Activated CD8-positive, alpha-beta T cell treated with anti-CD3 and anti-CD28 coated beads, Interleukin-2, amount 10 ng/mL, durations not matched to agents 7 days and 5 days (primary cell): ENCODE results near the gene GRIK2. TPM values are rescaled to one million over a fixed set of nuclear protein-coding genes. Genes with fewer than 3 reads are reported as not detected.

Experiments used
- ATAC-seq: fragments of 150-1000 bp; cut with Tn5 transposase; one replicate; pipeline ENCODE4 v1.10.0; 2021; ENCODE audit warnings: moderate library complexity
- CTCF ChIA-PET: fragments of 350-600 bp; sonication (Branson Sonifier 250); formaldehyde crosslinking; loops from one replicate; lab custom pipeline; 2021; ENCODE audit warnings: antibody characterized with exemption; lab: Charles Lee
- POLR2A ChIA-PET: fragments of 350-600 bp; sonication (Branson Sonifier 250); formaldehyde crosslinking; loops from one replicate; lab custom pipeline; 2021; ENCODE audit warnings: antibody characterized with exemption; lab: Charles Lee
- DNase-seq: peaks from one replicate; pipeline ENCODE4 v3.0.0-alpha.2; 2020
- H3K27ac Mint-ChIP-seq: one replicate; pipeline ENCODE4 v1.8.0; 2021; ENCODE audit warnings: mild to moderate bottlenecking, mixed read lengths
- H3K27me3 Mint-ChIP-seq: one replicate; pipeline ENCODE4 v1.8.0; 2021; ENCODE audit warnings: low read depth, mixed read lengths
- H3K36me3 Mint-ChIP-seq: one replicate; pipeline ENCODE4 v1.8.0; 2021; ENCODE audit warnings: low read depth, mixed read lengths
- H3K4me1 Mint-ChIP-seq: one replicate; pipeline ENCODE4 v1.8.0; 2021; ENCODE audit warnings: low read depth, mixed read lengths
- H3K4me3 Mint-ChIP-seq: one replicate; pipeline ENCODE4 v1.8.0; 2021; ENCODE audit warnings: mild to moderate bottlenecking, mixed read lengths
- H3K9me3 Mint-ChIP-seq: one replicate; pipeline ENCODE4 v1.8.0; 2022; ENCODE audit warnings: mixed read lengths; ENCODE audit not compliant: insufficient read depth
- total RNA-seq, 2 experiments: library from RNA; stranded (reverse); gene quantifications; one replicate each; pipeline ENCODE4 v1.2.3, GENCODE V29; 2021

GRIK2 gene
- total RNA-seq, 2 experiments from 2014 or later: not detected

GRCh38 chr6:101830501-101831031 is 437.1 kb downstream of the GRIK2 start:
- Mint-ChIP-seq H3K27ac (no peak overlapping the region), H3K4me1 (no peaks in the 10 kb centered on the region), H3K36me3 (no peaks in the 10 kb centered on the region), H3K9me3 (peaks cover 16% of the 10 kb centered on the region), H3K4me3 (no peak overlapping the region), H3K27me3 (no peaks in the 10 kb centered on the region)
- ChIA-PET POLR2A (no interaction called here), CTCF (no interaction called here)
- ATAC-seq (no peak), DNase-seq (no peak)

GRCh38 chr6:101832371-101832770 is 438.9 kb downstream of the GRIK2 start:
- no peaks in the 10 kb centered on the region for H3K4me1 Mint-ChIP-seq
- ATAC-seq (no peak), DNase-seq (no peak)
- no peaks in the 10 kb centered on the region for H3K36me3 Mint-ChIP-seq
- H3K27me3 Mint-ChIP-seq: no peaks in the 10 kb centered on the region
- peaks cover 16% of the 10 kb centered on the region for H3K9me3 Mint-ChIP-seq
- no peak overlapping the region for H3K27ac Mint-ChIP-seq
- POLR2A ChIA-PET: no interaction called here
- H3K4me3 Mint-ChIP-seq: no peak overlapping the region
- CTCF ChIA-PET: no interaction called here

GRCh38 chr6:101840100-101840499 is 446.6 kb downstream of the GRIK2 start:
- Mint-ChIP-seq H3K27ac (no peak overlapping the region), H3K27me3 (no peaks in the 10 kb centered on the region), H3K9me3 (peaks cover 6% of the 10 kb centered on the region), H3K4me3 (no peak overlapping the region), H3K4me1 (no peaks in the 10 kb centered on the region), H3K36me3 (no peaks in the 10 kb centered on the region)
- CTCF ChIA-PET: no interaction called here
- DNase-seq (no peak), ATAC-seq (no peak)
- POLR2A ChIA-PET: no interaction called here

- CTCF ChIA-PET: no interaction called here
- Mint-ChIP-seq H3K9me3 (no peaks in the 10 kb centered on the region), H3K27me3 (no peaks in the 10 kb centered on the region), H3K4me1 (no peaks in the 10 kb centered on the region), H3K27ac (no peak overlapping the region), H3K4me3 (no peak overlapping the region), H3K36me3 (no peaks in the 10 kb centered on the region)
- POLR2A ChIA-PET: no interaction called here
- DNase-seq: no peak
- no peak for ATAC-seq
Measured at GRCh38 chr6:101845172-101845571, 451.7 kb downstream of the GRIK2 start.

- H3K36me3 Mint-ChIP-seq: no peaks in the 10 kb centered on the region
- ChIA-PET CTCF (no interaction called here), POLR2A (no interaction called here)
- no peaks in the 10 kb centered on the region for H3K27me3 Mint-ChIP-seq
- no peaks in the 10 kb centered on the region for H3K9me3 Mint-ChIP-seq
- ATAC-seq (no peak), DNase-seq (no peak)
- no peak overlapping the region for H3K4me3 Mint-ChIP-seq
- H3K27ac Mint-ChIP-seq: no peak overlapping the region
- no peaks in the 10 kb centered on the region for H3K4me1 Mint-ChIP-seq
Measured at GRCh38 chr6:101845621-101846020, 452.1 kb downstream of the GRIK2 start.

GRCh38 chr6:101847690-101848089 is 454.2 kb downstream of the GRIK2 start:
- no peaks in the 10 kb centered on the region for H3K9me3 Mint-ChIP-seq
- no peaks in the 10 kb centered on the region for H3K27me3 Mint-ChIP-seq
- H3K36me3 Mint-ChIP-seq: no peaks in the 10 kb centered on the region
- no peak overlapping the region for H3K27ac Mint-ChIP-seq
- ChIA-PET CTCF (no interaction called here), POLR2A (no interaction called here)
- no peak for DNase-seq
- H3K4me1 Mint-ChIP-seq: no peaks in the 10 kb centered on the region
- no peak for ATAC-seq
- no peak overlapping the region for H3K4me3 Mint-ChIP-seq

GRCh38 chr6:101851911-101852310 is 458.4 kb downstream of the GRIK2 start:
- Mint-ChIP-seq H3K27me3 (no peaks in the 10 kb centered on the region), H3K27ac (no peak overlapping the region), H3K9me3 (no peaks in the 10 kb centered on the region), H3K36me3 (no peaks in the 10 kb centered on the region), H3K4me1 (no peaks in the 10 kb centered on the region), H3K4me3 (no peak overlapping the region)
- ChIA-PET POLR2A (no interaction called here), CTCF (no interaction called here)
- DNase-seq (no peak), ATAC-seq (no peak)

- Mint-ChIP-seq H3K36me3 (no peaks in the 10 kb centered on the region), H3K4me1 (no peaks in the 10 kb centered on the region), H3K27ac (no peak overlapping the region), H3K27me3 (no peaks in the 10 kb centered on the region), H3K9me3 (no peaks in the 10 kb centered on the region), H3K4me3 (no peak overlapping the region)
- POLR2A ChIA-PET: no interaction called here
- ATAC-seq: no peak
- CTCF ChIA-PET: no interaction called here
- DNase-seq: no peak
Measured at GRCh38 chr6:101853231-101854085, 459.9 kb downstream of the GRIK2 start.

GRCh38 chr6:101876431-101876830 is 482.9 kb downstream of the GRIK2 start:
- CTCF ChIA-PET: no interaction called here
- H3K27ac Mint-ChIP-seq: no peak overlapping the region
- no peaks in the 10 kb centered on the region for H3K4me1 Mint-ChIP-seq
- H3K9me3 Mint-ChIP-seq: peaks cover 7% of the 10 kb centered on the region
- POLR2A ChIA-PET: no interaction called here
- ATAC-seq: no peak
- H3K27me3 Mint-ChIP-seq: no peaks in the 10 kb centered on the region
- H3K36me3 Mint-ChIP-seq: no peaks in the 10 kb centered on the region
- H3K4me3 Mint-ChIP-seq: no peak overlapping the region
- DNase-seq: no peak

- H3K27me3 Mint-ChIP-seq: no peaks in the 10 kb centered on the region
- ChIA-PET CTCF (no interaction called here), POLR2A (no interaction called here)
- no peak overlapping the region for H3K4me3 Mint-ChIP-seq
- ATAC-seq (no peak), DNase-seq (no peak)
- no peak overlapping the region for H3K27ac Mint-ChIP-seq
- no peaks in the 10 kb centered on the region for H3K36me3 Mint-ChIP-seq
- no peaks in the 10 kb centered on the region for H3K4me1 Mint-ChIP-seq
- H3K9me3 Mint-ChIP-seq: peaks cover 7% of the 10 kb centered on the region
Measured at GRCh38 chr6:101878554-101879276, 485.2 kb downstream of the GRIK2 start.

- Mint-ChIP-seq H3K9me3 (peaks cover 5% of the 10 kb centered on the region), H3K27me3 (no peaks in the 10 kb centered on the region), H3K27ac (no peak overlapping the region), H3K36me3 (no peaks in the 10 kb centered on the region), H3K4me1 (no peaks in the 10 kb centered on the region), H3K4me3 (no peak overlapping the region)
- CTCF ChIA-PET: no interaction called here
- DNase-seq: no peak
- POLR2A ChIA-PET: no interaction called here
- ATAC-seq: no peak
Measured at GRCh38 chr6:101879782-101880181, 486.3 kb downstream of the GRIK2 start.

- CTCF ChIA-PET: interaction anchor here (0.6 kb wide), 1 partner anchor 82 kb away, joined by 3 read pairs; no protein-coding TSS in a partner anchor
- ATAC-seq: no peak
Measured at GRCh38 chr6:101883505-101883904, 490.0 kb downstream of the GRIK2 start.

More at GRCh38 chr6:101883505-101883904, 490.0 kb downstream of the GRIK2 start:
- Mint-ChIP-seq H3K4me3 (no peak overlapping the region), H3K4me1 (no peaks in the 10 kb centered on the region), H3K27ac (no peak overlapping the region), H3K9me3 (no peaks in the 10 kb centered on the region), H3K27me3 (no peaks in the 10 kb centered on the region), H3K36me3 (no peaks in the 10 kb centered on the region)
- POLR2A ChIA-PET: no interaction called here
- DNase-seq: no peak
